NCI-H1694 treated with DMSO at 0.1 percent for 48 hours (cell line): ENCODE results near the gene STAT5A.
"Not testable (repeated sequence)": the region's sequence is repeated elsewhere in the genome, so short reads cannot be mapped to it uniquely, and the experiment has no call there.

Source experiments
- DNase-seq: peaks from one replicate; lab custom pipeline; 2025; lab: John Stamatoyannopoulos, UW

STAT5A gene

DNA sequence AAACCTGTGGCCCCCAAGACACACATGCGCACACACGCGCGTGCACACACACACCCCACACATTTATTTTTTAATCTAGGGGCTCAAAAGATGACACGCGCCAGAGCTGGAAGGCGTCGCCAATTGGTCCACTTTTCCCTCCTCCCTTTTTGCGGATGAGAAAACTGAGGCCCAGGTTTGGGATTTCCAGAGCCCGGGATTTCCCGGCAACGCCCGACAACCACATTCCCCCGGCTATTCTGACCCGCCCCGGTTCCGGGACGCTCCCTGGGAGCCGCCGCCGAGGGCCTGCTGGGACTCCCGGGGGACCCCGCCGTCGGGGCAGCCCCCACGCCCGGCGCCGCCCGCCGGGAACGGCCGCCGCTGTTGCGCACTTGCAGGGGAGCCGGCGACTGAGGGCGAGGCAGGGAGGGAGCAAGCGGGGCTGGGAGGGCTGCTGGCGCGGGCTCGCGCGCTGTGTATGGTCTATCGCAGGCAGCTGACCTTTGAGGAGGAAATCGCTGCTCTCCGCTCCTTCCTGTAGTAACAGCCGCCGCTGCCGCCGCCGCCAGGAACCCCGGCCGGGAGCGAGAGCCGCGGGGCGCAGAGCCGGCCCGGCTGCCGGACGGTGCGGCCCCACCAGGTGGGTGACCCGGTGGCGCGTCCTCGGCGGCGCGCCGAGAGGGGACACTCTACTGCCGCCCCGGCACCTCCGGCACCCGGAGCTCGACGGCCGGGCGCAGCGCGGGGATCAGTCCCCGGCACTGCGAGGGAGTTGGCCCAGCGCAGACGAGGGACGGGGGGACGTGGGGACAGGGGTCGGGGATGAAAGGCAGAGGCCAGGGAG is at the start of gene STAT5A:
TSS of gene STAT5A (plus strand) at position 522 of the 826 bp plus-strand sequence. CDS start 914 bp downstream, outside the sequence.
- no peak for DNase-seq

- DNase-seq: not testable (repeated sequence)
Measured at GRCh38 chr17:42239576-42239975, 48.7 kb upstream of the STAT5A start.

- DNase-seq: no peak
Measured at GRCh38 chr17:42240201-42240600, 48.1 kb upstream of the STAT5A start.

DNA sequence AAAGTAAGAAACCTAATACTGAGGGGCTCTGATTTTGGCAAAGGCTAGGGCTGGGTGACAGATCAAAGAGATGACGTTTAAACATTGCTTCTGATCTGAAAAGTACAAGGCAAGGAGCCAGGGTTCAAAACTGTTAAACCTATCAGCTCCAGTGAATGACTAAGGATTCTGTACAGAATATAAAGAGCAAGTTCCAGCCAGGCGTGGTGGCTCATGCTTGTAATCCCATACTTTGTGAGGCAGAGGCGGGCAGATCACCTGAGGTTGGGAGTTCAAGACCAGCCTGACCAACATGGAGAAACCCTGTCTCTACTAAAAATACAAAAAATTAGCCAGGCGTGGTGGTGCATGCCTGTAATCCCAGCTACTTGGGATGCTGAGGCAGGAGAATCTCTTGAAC is 47.4 kb upstream of the STAT5A start:
- not testable (repeated sequence) for DNase-seq

DNA sequence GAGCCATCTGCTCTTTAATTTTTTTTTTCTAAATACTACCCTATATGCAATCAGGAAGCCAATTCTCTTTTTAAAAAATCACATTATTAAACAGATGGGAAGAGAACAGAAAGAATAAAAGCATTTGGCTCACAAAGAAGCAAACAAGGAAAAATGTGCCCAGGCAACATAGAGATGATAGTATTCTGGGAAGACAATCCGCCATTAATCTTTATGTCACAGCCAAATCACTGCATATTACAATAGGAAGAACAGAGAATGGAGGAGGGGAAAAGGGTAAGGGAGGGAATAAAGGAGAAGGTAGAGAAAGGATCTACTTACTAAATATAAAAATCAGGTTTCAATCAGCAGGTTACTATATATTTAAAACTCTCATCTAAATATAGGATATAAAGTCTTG is 46.4 kb upstream of the STAT5A start:
- peak; percentile 18 for DNase-seq

GRCh38 chr17:42243493-42243982 is 44.8 kb upstream of the STAT5A start:
- no peak for DNase-seq

DNA sequence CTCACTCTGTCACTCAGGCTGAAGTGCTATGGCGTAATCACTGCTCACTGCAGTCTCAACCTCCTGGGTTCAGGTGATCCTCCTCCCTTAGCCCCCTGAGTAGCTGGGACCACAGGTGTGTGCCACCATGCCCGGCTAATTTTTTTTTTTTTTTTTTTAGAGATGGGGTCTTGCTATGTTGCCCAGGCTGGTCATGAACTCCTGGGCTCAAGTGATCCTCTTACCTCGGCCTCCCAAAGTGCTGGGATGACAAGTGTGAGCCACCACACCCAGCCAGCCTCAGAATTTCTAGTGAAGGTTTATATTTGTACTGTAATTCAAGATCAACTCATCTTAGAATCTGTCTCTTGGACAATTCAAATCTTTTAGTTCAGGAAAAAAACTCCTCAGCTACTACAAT is 44.2 kb upstream of the STAT5A start:
- not testable (repeated sequence) for DNase-seq

DNA sequence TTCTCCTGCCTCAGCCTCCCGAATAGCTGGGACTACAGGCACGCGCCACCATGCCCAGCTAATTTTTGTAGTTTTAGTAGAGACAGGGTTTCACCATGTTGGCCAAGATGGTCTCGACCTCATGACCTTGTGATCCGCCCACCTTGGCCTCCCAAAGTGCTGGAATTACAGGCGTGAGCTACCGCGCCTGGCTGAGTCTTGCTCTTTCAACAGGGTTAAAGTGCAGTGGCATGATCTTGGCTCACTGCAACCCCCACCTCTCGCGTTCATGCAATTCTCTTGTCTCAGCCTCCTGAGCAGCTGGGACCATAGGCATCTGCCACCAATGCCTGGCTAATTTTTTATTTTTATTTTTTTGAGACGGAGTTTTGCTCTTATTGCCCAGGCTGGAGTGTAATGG is 43.1 kb upstream of the STAT5A start:
- DNase-seq: not testable (repeated sequence)

- no peak for DNase-seq
Measured at GRCh38 chr17:42246515-42246914, 41.8 kb upstream of the STAT5A start.

DNA sequence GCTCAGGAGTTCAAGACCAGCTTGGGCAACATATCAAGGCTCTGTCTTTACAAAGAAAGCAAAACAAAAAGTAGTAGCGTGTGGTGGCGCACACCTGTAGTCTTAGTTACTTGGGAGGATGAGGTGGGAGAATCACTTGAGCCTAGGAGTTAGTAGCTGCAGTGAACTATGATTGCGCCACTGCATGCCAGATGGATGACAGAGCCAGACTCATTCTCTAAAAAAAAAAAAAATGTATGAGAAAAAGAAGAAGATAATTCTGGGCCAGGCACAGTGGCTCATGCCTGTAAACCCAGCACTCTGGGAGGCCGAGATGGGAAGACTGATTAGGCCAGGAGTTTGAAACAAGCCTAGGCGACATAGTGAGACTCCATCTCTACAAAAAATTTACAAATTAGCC is 40.6 kb upstream of the STAT5A start:
- DNase-seq: no peak

DNA sequence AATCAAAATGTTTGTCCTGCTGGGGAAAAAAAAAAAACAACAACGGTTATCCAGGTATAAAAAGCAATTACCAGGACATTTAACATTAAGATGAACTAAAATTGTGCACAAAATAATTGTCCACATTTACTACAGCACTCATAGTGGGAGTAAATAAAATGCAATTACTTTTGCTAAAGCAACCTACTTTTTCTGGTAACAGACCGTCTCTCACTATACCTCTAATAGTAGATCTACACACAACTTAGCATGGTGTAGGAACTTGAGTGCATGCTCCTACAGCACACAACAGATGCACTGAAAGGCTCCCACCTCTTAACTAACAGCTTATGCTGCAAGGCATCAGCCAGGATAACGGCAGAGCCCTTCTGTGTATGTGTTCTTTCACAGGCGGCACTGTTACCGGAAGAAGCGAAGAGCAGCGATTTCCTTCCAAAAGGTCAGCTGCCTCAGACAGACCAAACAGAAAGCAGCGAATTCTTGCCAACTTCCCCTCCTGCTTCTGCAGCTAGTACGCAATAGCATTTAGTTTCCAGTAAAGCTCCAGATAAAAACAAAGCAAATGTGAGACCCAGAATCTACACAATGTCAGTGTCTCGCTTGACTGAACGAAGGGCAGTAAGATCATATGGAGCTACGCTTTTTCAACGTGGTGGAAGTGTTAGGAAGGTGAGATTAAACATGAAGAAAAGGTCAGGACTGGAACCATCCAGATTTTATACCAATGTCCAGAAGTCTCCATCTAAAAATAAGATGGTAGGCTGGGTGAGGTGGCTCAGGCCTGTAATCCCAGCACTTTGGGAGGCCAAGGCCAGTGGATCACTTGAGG is 39.7 kb upstream of the STAT5A start:
- peak; percentile 94 for DNase-seq

DNA sequence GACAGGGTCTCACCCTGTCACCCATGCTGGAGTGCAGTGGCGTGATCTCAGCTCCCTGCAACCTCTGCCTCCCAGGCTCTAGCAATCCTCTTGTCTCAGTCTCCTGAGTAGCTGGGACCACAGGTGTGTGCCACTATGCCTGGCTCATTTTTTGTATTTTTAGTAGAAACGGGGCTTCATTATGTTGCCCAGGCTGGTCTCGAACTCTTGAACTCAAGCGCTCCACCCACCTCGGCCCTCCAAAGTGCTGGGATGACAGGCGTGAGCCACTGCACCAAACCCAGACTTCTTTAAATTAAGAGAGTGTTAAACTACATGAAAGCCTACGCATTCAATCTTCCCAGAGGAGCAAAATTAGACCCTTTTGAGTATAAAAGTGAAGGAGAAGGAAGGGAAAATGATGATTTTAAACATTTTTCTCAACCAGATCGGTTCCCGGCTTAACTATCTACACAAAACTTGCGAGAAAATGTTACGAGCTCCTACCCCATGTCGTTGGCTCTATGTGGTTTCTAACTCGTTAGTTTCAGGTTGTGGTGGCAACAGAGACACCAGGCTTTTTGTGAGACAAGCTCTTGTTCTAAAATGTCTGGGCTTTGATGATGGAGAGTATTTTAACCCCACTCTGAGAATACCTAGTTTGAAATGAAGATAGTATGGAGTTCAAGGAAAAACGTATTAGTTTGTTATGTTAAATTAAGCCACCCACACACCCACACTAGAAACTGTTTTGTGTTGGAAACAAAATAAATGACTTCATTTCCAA is 38.4 kb upstream of the STAT5A start:
- no peak for DNase-seq

DNA sequence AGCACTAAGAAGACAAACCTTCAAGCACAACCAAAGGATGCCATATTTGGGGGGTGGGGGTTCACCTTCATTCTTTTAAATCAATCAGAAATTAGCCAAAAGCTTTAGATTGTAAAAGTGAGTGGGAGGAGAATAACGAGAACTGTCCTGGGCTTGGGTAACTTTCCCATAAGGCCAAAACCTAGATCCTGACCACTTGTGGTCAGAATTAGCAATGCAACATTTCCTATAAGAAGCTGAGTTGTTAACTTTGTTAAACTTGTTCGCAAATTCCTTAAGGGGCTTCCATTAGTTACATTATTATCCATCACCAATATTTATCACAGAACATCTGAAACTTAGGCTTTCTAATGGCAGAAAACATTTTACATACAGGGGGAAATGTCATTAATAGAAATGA is 37.2 kb upstream of the STAT5A start:
- no peak for DNase-seq

DNA sequence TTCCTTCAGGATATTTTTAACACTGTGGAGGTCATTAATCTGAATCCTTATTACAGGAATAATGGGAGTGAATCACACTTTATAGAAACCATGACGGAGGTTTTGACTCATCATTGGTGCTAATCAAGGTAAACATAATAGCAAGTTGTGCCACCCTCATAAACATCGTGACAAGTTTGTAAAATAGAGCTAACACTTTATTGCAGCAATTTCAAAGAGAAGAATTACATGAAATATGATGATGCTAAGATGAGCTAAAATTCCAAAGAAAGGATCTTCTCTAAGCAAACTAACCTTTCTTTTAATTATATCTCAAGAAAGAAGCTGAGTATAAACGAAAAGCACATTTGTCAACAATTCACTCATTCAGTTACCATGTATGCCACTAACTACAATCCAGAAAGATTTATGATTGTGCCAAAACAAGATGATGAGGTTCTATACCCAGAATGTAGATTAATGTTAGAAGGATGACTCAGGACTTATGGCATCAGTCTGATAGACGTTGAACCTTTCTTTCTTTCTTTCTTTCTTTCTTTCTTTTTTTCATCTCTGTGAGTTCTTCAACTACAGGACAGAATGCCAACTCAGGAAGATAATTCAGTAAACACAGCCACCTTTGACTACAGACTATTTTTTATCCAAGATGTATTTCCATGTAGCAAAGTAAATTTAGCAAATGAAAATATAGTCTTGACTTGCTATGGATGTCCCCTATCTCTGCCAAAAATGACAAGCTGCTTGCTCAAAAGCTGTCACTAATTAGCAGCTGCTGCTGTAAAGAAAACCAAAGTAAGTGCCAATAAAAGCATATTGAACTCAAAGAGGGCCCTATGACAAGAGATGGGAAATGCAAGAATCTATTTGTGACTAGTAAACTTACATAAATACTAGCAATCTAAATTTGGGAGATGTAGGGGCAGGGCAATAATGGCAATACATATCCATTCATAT is 35.4 kb upstream of the STAT5A start:
- peak; percentile 93 for DNase-seq

DNA sequence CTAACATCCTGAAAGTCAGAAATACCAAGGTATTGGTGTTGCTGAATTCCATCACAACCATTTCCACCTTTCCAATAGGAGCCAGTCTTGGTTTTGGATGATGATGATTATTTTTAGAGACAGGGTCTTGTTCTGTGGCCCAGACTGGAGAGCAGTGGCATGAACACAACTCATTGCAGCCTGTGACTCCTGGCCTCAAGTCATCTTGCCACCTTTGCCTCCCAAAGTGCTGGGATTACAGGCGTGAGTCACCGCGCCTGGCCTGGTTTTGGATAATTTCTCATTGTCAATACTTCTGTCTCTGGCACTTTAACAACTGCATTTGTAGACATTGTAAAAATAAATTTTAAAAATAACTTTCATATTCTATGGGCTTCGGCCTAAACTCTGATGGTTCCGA is 34.7 kb upstream of the STAT5A start:
- no peak for DNase-seq

DNA sequence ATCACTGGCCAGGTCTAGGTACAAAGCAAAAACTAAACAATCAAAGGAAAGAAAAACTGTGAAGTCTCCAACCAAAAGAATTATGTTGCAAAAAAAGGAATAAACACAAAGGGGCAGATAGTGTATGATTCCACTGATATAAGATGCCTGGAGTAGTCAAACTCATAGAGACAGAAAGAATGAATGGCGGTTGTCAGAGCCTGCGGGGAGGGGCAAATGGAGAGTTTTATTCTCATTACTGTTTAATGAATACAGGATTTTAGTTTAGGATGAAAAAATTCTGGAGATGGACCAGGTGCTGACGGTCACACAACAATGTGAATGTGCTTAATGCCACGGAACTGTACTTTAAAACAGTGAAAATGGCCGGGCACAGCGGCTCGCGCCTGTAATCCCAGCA is 32.9 kb upstream of the STAT5A start:
- no peak for DNase-seq

DNA sequence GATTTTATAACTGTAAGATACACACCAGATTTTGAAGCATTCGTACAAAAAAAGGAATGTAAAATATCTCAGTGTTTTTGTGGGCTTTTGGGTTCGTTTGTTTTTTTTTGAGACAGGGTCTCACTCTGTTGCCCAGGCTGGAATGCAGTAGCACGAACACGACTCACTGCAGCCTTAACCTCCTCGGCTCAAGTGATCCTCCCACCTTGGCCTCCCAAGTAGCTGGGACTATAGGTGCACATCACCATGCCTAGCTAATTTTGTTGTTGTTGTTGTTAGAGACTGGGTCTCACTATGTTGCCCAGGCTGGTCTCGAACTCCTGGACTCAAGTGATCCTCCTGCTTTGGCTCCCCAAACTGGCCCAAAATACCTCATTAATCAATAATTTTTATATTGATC is 28.0 kb upstream of the STAT5A start:
- no peak for DNase-seq

DNA sequence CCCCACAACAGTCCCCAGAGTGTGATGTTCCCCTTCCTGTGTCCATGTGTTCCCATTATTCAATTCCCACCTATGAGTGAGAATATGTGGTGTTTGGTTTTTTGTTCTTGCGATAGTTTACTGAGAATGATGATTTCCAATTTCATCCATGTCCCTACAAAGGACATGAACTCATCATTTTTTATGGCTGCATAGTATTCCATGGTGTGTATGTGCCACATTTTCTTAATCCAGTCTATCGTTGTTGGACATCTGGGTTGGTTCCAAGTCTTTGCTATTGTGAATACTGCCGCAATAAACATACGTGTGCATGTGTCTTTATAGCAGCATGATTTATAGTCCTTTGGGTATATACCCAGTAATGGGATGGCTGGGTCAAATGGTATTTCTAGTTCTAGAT is 23.9 kb upstream of the STAT5A start:
- DNase-seq: not testable (repeated sequence)

GRCh38 chr17:42266462-42266861 is 21.8 kb upstream of the STAT5A start:
- DNase-seq: no peak

- no peak for DNase-seq
Measured at GRCh38 chr17:42266918-42267766, 21.2 kb upstream of the STAT5A start.
